Lower lobe of right lung (tissue), 2 donors: ENCODE measurements around the gene CRYZL1. TPM values are rescaled to one million over a fixed set of nuclear protein-coding genes. Genes with fewer than 3 reads are reported as not detected.
A peak's percentile ranks its signal among the peaks of the same experiment; 100 is the strongest.

Experiments used
- ATAC-seq, 2 donors: fragments of 200-7000 bp; cut with Tn5 transposase; one replicate each; pipeline ENCODE4 v1.9.1; 2020 to 2022; ENCODE audit warnings: mild to moderate bottlenecking in 2 of 2, moderate library complexity in 2 of 2
- DNase-seq: peaks from one replicate; pipeline ENCODE4 v3.0.0-alpha.2; 2020
- H3K27ac ChIP-seq: fragments of 200-600 bp; one replicate; pipeline ENCODE4 v1.8.0; 2022
- H3K27me3 ChIP-seq: fragments of 200-600 bp; one replicate; pipeline ENCODE4 v1.8.0; 2022; ENCODE audit warnings: low read depth
- H3K36me3 ChIP-seq: fragments of 200-600 bp; one replicate; pipeline ENCODE4 v1.8.0; 2022; ENCODE audit warnings: mild to moderate bottlenecking
- H3K4me1 ChIP-seq: fragments of 200-600 bp; one replicate; pipeline ENCODE4 v1.8.0; 2022
- H3K4me3 ChIP-seq: fragments of 200-600 bp; one replicate; pipeline ENCODE4 v1.8.0; 2022; ENCODE audit warnings: mild to moderate bottlenecking
- H3K9me3 ChIP-seq: fragments of 200-600 bp; one replicate; pipeline ENCODE4 v1.8.0; 2022
- intact Hi-C: fragments of 100-400 bp; cut with DNase I; formaldehyde crosslinking; loops from one replicate; pipeline ENCODE4 v1.11.0; 2022
- total RNA-seq: library from RNA; stranded (reverse); fragmentation: NEBNext Ultra II Directional; extraction: Animal tissue kit (Norgen Biotek cat#: 25700); gene quantifications from one replicate; pipeline ENCODE4 v1.2.1, GENCODE V29; 2021
- TF ChIP-seq, protein P1 (sequence below): fragments of 200-600 bp; IDR thresholded peaks from one replicate; pipeline ENCODE4 v1.8.0; 2022; ENCODE audit warnings: antibody characterized with exemption, mild to moderate bottlenecking
- donor health status: DM: no; HTN: yes; CAD: no; lungs with severe emphysema.

The CRYZL1 gene
- total RNA-seq, 1 donor from 2014 or later: 29.4 TPM

DNA sequence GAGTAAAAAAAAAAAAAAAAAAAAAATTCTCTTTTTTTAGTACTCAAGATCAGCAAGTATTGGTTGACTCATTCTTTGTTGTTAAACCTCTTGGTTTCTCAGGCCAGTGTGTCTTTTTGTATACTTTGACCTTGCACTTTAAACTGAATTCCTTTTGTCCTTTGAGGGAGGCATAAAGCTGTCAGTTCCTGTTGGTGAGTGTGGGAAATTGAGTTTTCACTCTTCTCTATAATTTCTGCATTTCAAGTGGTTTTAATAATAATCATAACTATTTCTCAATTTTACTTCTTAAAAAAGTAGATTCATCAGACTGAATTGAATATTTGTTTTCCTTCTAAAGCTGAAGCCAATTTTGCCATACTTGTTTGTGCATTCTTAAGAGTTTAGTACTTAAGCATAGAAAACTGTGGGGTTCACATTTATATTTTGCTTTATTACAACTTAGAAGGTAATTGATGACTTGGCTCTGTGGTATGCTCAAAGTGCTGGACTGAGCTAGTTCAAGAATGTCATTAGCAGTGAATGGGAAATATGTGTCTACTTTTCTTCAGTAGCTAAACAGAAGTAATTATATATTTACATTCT is 44.2 kb upstream of the CRYZL1 start:
- Histone ChIP-seq H3K4me1 (peaks cover 46% of the 10 kb centered on the region), H3K9me3 (no peaks in the 10 kb centered on the region), H3K27me3 (no peaks in the 10 kb centered on the region), H3K4me3 (no peak overlapping the region), H3K27ac (no peak overlapping the region), H3K36me3 (no peaks in the 10 kb centered on the region)
- ATAC-seq (peak in 1 of 2 donors; percentile 58), DNase-seq (no peak)
- intact Hi-C loops: no loop called here
- TF ChIP-seq, protein P1, sequence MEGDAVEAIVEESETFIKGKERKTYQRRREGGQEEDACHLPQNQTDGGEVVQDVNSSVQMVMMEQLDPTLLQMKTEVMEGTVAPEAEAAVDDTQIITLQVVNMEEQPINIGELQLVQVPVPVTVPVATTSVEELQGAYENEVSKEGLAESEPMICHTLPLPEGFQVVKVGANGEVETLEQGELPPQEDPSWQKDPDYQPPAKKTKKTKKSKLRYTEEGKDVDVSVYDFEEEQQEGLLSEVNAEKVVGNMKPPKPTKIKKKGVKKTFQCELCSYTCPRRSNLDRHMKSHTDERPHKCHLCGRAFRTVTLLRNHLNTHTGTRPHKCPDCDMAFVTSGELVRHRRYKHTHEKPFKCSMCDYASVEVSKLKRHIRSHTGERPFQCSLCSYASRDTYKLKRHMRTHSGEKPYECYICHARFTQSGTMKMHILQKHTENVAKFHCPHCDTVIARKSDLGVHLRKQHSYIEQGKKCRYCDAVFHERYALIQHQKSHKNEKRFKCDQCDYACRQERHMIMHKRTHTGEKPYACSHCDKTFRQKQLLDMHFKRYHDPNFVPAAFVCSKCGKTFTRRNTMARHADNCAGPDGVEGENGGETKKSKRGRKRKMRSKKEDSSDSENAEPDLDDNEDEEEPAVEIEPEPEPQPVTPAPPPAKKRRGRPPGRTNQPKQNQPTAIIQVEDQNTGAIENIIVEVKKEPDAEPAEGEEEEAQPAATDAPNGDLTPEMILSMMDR: no peak

- no peaks in the 10 kb centered on the region for H3K36me3 ChIP-seq
- H3K4me3 ChIP-seq: no peak overlapping the region
- H3K9me3 ChIP-seq: no peaks in the 10 kb centered on the region
- intact Hi-C loops: no loop called here
- ATAC-seq (peak in 1 of 2 donors; percentile 14), DNase-seq (no peak)
- H3K27ac ChIP-seq: no peak overlapping the region
- H3K27me3 ChIP-seq: no peaks in the 10 kb centered on the region
- peaks cover 46% of the 10 kb centered on the region for H3K4me1 ChIP-seq
- TF ChIP-seq, protein P1: no peak
Observed at GRCh38 chr21:33684923-33685560, 43.5 kb upstream of the CRYZL1 start.

DNA sequence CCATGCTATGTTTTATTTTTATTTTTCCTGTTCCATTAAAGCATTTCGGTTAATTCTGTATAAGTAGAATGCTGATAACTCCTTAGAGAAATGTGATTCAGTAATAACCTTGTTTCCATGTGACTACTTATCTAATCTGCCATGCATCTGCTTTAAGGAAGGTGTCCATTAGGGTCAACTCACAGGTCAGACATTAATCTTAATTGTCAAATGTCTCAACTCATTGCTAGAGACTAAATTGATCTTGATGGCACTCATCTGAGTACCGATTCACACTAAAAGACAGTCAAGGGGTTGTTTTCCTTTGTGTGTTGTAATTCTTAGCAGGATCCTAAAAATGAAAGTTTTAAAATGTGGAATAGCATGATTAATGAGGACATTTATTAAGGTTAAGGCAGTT is 42.5 kb upstream of the CRYZL1 start:
- peaks cover 44% of the 10 kb centered on the region for H3K4me1 ChIP-seq
- intact Hi-C loops: no loop called here

GRCh38 chr21:33682992-33683627 is 41.6 kb upstream of the CRYZL1 start:
- intact Hi-C loops: no loop called here
- ATAC-seq: peak in 1 of 2 donors; percentile 33
- Histone ChIP-seq H3K27ac (no peak overlapping the region), H3K9me3 (no peaks in the 10 kb centered on the region), H3K4me1 (peaks cover 34% of the 10 kb centered on the region), H3K36me3 (no peaks in the 10 kb centered on the region), H3K4me3 (no peak overlapping the region), H3K27me3 (no peaks in the 10 kb centered on the region)
- DNase-seq: no peak
- TF ChIP-seq, protein P1: no peak

More for the DNA sequence above, 42.5 kb upstream of the CRYZL1 start:
- no peaks in the 10 kb centered on the region for H3K27me3 ChIP-seq
- no peak overlapping the region for H3K27ac ChIP-seq
- ATAC-seq (no peak), DNase-seq (no peak)
- no peaks in the 10 kb centered on the region for H3K9me3 ChIP-seq
- TF ChIP-seq, protein P1: no peak
- H3K4me3 ChIP-seq: no peak overlapping the region
- H3K36me3 ChIP-seq: no peaks in the 10 kb centered on the region

GRCh38 chr21:33680870-33681269 is 39.3 kb upstream of the CRYZL1 start:
- H3K4me3 ChIP-seq: no peak overlapping the region
- TF ChIP-seq, protein P1: no peak
- no peaks in the 10 kb centered on the region for H3K9me3 ChIP-seq
- ATAC-seq (no peak), DNase-seq (no peak)
- H3K27ac ChIP-seq: no peak overlapping the region
- intact Hi-C loops: no loop called here
- no peaks in the 10 kb centered on the region for H3K27me3 ChIP-seq
- no peaks in the 10 kb centered on the region for H3K36me3 ChIP-seq
- H3K4me1 ChIP-seq: peaks cover 21% of the 10 kb centered on the region
